ENCODE results near the gene NEK6.

GRCh38 chr9:124290743-124291554, 33.2 kb downstream of the NEK6 start:
- TF ChIP-seq CTCF (IDR thresholded peaks at IDR 0.05; ENCODE audit: poor library complexity) (no peak), EZH2phosphoT487 (IDR thresholded peaks at IDR 0.05; ENCODE audit: low read depth, severe bottlenecking, unreplicated experiment) (no peak), EZH2 (IDR thresholded peaks at IDR 0.05; ENCODE audit: borderline replicate concordance) (no peak)

Measured in hepatocyte (in vitro differentiated cells).